K562 (cell line): ENCODE measurements around the gene CTSW. TPM values are rescaled to one million over a fixed set of nuclear protein-coding genes. Genes with fewer than 3 reads are reported as not detected.
A peak's percentile ranks its signal among the peaks of the same experiment; 100 is the strongest.

Source experiments
- GABPA ChIP-seq: fragments of 200-800 bp; sonication (Bioruptor generic); conservative IDR thresholded peaks from 2 replicates; pipeline ENCODE4 v1.6.1; 2016; ENCODE audit warnings: low read depth, missing genetic modification characterization, missing compliant biosample characterization
- HNRNPUL1 ChIP-seq: fragments of 200-400 bp; formaldehyde crosslinking; IDR thresholded peaks from 2 replicates; pipeline ENCODE4 v1.6.1; 2017; ENCODE audit warnings: low read length
- TAF1 ChIP-seq: IDR thresholded peaks from 2 replicates; pipeline ENCODE4 v1.6.1; 2011; ENCODE audit warnings: mild to moderate bottlenecking, low read length, moderate library complexity; ENCODE audit not compliant: insufficient read depth, control insufficient read depth, severe bottlenecking; ENCODE audit errors: extremely low read depth
- XRCC4 ChIP-seq: IDR thresholded peaks from one replicate; pipeline ENCODE4 v1.6.1; 2011; ENCODE audit not compliant: insufficient read depth, insufficient read length; ENCODE audit errors: extremely low read depth
- ZBTB17 ChIP-seq: fragments of 450-650 bp; formaldehyde crosslinking; IDR thresholded peaks from 2 replicates; pipeline ENCODE4 v1.4.0; 2020; ENCODE audit warnings: mild to moderate bottlenecking
- ZNF431 ChIP-seq: sonication (generic); formaldehyde crosslinking; IDR thresholded peaks from 2 replicates; pipeline ENCODE4 v1.8.0; 2022; ENCODE audit warnings: mild to moderate bottlenecking, missing genetic modification reagents
- ZNF766 ChIP-seq: fragments of 200-800 bp; sonication (Bioruptor generic); conservative IDR thresholded peaks from 2 replicates; pipeline ENCODE4 v1.6.1; 2016; ENCODE audit warnings: missing genetic modification characterization, missing compliant biosample characterization
- polyA plus RNA-seq, 8 experiments: library from polyadenylated mRNA; depleted of rRNA in 4 of 8; stranded (reverse) in 5 of 8; unstranded in 3 of 8; fragments of >200 nt; fragmentation: Nextera tagmentation in 2 of 8; fragmentation: Illumina TruSeq in 1 of 8; extraction: Ambion mirVana in 2 of 8; extraction: Trizol in 1 of 8; gene quantifications; 2 replicates each; pipeline versions ENCODE4 v1.2.1 to v1.2.3, GENCODE V29; 2011 to 2014; ENCODE audit warnings: inconsistent platforms in 1 of 8, missing spikeins in 1 of 8
- total RNA-seq, 7 experiments: library from RNA; depleted of rRNA in 6 of 7; stranded (reverse); fragments of >200 nt in 6 of 7; fragmentation: Illumina TruSeq in 2 of 7; extraction: Trizol in 2 of 7; gene quantifications; 2 replicates each; pipeline versions ENCODE4 v1.2.1 to v1.2.3, GENCODE V29; 2011 to 2021; ENCODE audit warnings: low replicate concordance in 1 of 7
- TF ChIP-seq, protein P1 (sequence below): conservative IDR thresholded peaks from 2 replicates; pipeline ENCODE4 v1.6.1; 2011; ENCODE audit warnings: low read depth, mild to moderate bottlenecking, low read length; ENCODE audit not compliant: control insufficient read depth
- TF ChIP-seq, protein P2 (sequence below): fragments of 150-350 bp; conservative IDR thresholded peaks from 2 replicates; pipeline ENCODE4 v1.6.1; 2014; ENCODE audit warnings: low read length

CTSW gene
- total and polyA plus RNA-seq, 9 of the 15 experiments (the other 6 are each of a cell fraction or from before 2014, with no cell fraction given): 0.04 TPM; not detected in 8

DNA sequence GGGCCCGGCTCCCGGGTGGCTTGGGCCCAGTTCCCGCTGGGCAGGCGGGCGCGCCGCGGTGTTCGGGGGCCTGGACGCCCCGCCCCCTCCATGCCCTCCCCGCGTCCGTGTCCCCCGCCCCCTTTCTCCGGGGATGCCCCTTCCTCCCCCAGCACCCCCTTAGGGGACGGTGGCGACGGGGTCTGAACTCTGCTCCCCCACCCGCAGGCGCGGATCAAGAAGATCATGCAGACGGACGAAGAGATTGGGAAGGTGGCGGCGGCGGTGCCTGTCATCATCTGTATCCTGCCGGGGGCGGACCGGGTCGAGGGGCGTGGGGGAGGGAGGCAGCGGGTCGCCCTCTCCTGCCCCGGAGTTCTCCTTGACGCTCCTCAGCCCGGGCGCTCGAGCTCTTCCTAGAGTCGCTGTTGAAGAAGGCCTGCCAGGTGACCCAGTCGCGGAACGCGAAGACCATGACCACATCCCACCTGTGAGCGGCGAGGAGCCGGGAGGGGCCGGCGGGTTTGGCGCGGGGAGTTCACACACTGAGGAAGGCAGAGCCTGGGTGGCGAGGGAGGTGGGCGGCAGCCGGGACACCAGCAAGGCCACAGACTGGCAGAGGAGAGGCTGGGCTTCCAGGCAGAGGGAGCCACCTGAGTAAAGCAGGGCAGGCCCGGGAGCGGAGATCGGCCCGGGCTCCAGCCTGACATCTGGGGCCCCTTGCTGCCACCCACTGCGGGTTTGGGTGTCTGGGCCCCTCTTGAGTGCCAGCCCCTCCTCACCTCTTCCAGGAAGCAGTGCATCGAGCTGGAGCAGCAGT, 40.1 kb downstream of the CTSW start (continued):
- TF ChIP-seq XRCC4 (no peak), ZNF766 (0 out of 2 replicates have a peak, but pooled peaks have one; percentile 10), TAF1 (peak; percentile 26), GABPA (no peak; the same call in none of the 2 replicates), HNRNPUL1 (no peak), ZBTB17 (CRISPR knock-in tag) (no peak), ZNF431 (no peak; the same call in 1 of the 2 replicates)
- TF ChIP-seq, protein P1, sequence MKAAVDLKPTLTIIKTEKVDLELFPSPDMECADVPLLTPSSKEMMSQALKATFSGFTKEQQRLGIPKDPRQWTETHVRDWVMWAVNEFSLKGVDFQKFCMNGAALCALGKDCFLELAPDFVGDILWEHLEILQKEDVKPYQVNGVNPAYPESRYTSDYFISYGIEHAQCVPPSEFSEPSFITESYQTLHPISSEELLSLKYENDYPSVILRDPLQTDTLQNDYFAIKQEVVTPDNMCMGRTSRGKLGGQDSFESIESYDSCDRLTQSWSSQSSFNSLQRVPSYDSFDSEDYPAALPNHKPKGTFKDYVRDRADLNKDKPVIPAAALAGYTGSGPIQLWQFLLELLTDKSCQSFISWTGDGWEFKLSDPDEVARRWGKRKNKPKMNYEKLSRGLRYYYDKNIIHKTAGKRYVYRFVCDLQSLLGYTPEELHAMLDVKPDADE: peak; percentile 58; the same call in 1 of the 2 replicates
- TF ChIP-seq, protein P2, sequence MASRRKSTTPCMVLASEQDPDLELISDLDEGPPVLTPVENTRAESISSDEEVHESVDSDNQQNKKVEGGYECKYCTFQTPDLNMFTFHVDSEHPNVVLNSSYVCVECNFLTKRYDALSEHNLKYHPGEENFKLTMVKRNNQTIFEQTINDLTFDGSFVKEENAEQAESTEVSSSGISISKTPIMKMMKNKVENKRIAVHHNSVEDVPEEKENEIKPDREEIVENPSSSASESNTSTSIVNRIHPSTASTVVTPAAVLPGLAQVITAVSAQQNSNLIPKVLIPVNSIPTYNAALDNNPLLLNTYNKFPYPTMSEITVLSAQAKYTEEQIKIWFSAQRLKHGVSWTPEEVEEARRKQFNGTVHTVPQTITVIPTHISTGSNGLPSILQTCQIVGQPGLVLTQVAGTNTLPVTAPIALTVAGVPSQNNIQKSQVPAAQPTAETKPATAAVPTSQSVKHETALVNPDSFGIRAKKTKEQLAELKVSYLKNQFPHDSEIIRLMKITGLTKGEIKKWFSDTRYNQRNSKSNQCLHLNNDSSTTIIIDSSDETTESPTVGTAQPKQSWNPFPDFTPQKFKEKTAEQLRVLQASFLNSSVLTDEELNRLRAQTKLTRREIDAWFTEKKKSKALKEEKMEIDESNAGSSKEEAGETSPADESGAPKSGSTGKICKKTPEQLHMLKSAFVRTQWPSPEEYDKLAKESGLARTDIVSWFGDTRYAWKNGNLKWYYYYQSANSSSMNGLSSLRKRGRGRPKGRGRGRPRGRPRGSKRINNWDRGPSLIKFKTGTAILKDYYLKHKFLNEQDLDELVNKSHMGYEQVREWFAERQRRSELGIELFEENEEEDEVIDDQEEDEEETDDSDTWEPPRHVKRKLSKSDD: no peak
